ENCODE results near the gene TMEM51. TPM values are rescaled to one million over a fixed set of nuclear protein-coding genes. Genes with fewer than 3 reads are reported as not detected.

TMEM51 gene
- total and polyA plus RNA-seq, 2 of the 13 experiments (the other 11 are each of a cell fraction or from before 2014, with no cell fraction given) = 12.2 to 22.3 TPM

- TSS peak; percentile 11 for BruUV-seq (replicated peaks)
- TF ChIP-seq MAFK (conservative IDR thresholded peaks at IDR 0.05 in 1 of 2, IDR thresholded peaks at IDR 0.05 in 1 of 2; ENCODE audit: low read length in 2 of 2) (no peak), POGK (CRISPR knock-in tag; conservative IDR thresholded peaks at IDR 0.05) (no peak), ZBTB4 (CRISPR knock-in tag; IDR thresholded peaks at IDR 0.05; ENCODE audit: borderline replicate concordance) (0 out of 2 replicates have a peak, but pooled peaks have one; percentile 25), STAT5B (CRISPR knock-in tag; IDR thresholded peaks at IDR 0.05) (no peak), ZC3H13 (CRISPR knock-in tag; IDR thresholded peaks at IDR 0.05) (no peak), ZNF576 (CRISPR knock-in tag; IDR thresholded peaks at IDR 0.05) (no peak), KDM2A (CRISPR knock-in tag; IDR thresholded peaks at IDR 0.05; ENCODE audit: borderline replicate concordance, low read depth) (no peak), RBM22 (optimal IDR thresholded peaks at IDR 0.05; ENCODE audit: low read length) (peak; percentile 17), SP4 (CRISPR knock-in tag; IDR thresholded peaks at IDR 0.05) (no peak), SOX13 (IDR thresholded peaks at IDR 0.05) (no peak), SOX13 (CRISPR knock-in tag; conservative IDR thresholded peaks at IDR 0.05 in 1 of 2, IDR thresholded peaks at IDR 0.05 in 1 of 2) (peak in 1 of 2 experiments; percentile 21; a peak in 2 of 4 replicates), MIER2 (CRISPR knock-in tag; IDR thresholded peaks at IDR 0.05) (no peak), FOSL1 (CRISPR knock-in tag; IDR thresholded peaks at IDR 0.05; ENCODE audit: borderline replicate concordance) (no peak), ZIK1 (CRISPR knock-in tag; IDR thresholded peaks at IDR 0.05; ENCODE audit: borderline replicate concordance, low read depth) (no peak), ATM (IDR thresholded peaks at IDR 0.05; ENCODE audit: borderline replicate concordance) (no peak), EED (CRISPR knock-in tag; IDR thresholded peaks at IDR 0.05) (no peak)
These were observed 19.1 kb downstream of the TMEM51 start for GRCh38 chr1:15172405-15173259.

More at GRCh38 chr1:15172405-15173259, 19.1 kb downstream of the TMEM51 start:
- in situ Hi-C loops (cut with HindIII; ENCODE audit: extremely low pct_ligation_motif_present, low pct_unique_long_range_greater_than_20kb) = no loop called here
- Histone ChIP-seq H3K9me3 (ENCODE audit: low read length) (no peaks in the 10 kb centered on the region), H3K79me2 (ENCODE audit: insufficient read depth, low read length) (peaks cover 75% of the 10 kb centered on the region), H3K4me3 (replicated peaks in 1 of 3; ENCODE audit: insufficient read depth in 1 of 3, low read depth in 2 of 3, low read length in 3 of 3) (peak overlapping the region in 1 of 3 experiments; percentile 28; a peak in 1 of 6 replicates), H2AFZ (ENCODE audit: low read length) (no peak overlapping the region), H4K20me1 (ENCODE audit: insufficient read depth, low read length) (peaks cover 19% of the 10 kb centered on the region), H3K27ac (ENCODE audit: extremely low read length, insufficient read depth, low read length) (peak overlapping the region; percentile 58), H3K27me3 (ENCODE audit: control insufficient read depth in 1 of 2, insufficient read depth in 2 of 2, low read length in 2 of 2) (no peaks in the 10 kb centered on the region), H3K4me1 (ENCODE audit: insufficient read depth, low read length) (peaks cover 74% of the 10 kb centered on the region), H3K4me2 (ENCODE audit: low read depth, low read length) (peak overlapping the region; percentile 66), H3K9ac (ENCODE audit: insufficient read depth, low read depth, low read length) (peak overlapping the region; percentile 34), H3K36me3 (replicated peaks in 1 of 2; ENCODE audit: control insufficient read depth in 1 of 2, insufficient read depth in 2 of 2, low read length in 2 of 2) (no peaks in the 10 kb centered on the region; a peak in 1 of 5 replicates)
- ChIA-PET POLR2A (interaction anchor here (1.6 to 3.3 kb wide), 2 partner anchors 17 to 20 kb away, joined by 4 to 33 read pairs; partner anchors contain the start of gene TMEM51), CTCF (ENCODE audit: low intra/inter-chr PET ratio, low total read pairs) (no interaction called here)
- 34% methylated on average over 15 of the region's 16 CpGs for WGBS (ENCODE audit: low lambda C conversion rate)
- FAIRE-seq (peak; percentile 81), DNase-seq (ENCODE audit: low spot score) (peak; percentile 80), ATAC-seq (peak; percentile 78)
- intact Hi-C loops (cut with micrococcal nuclease; ENCODE audit: unreplicated experiment) = loop anchor here (2.0 kb wide), 1 partner anchor 16 kb away; no protein-coding TSS in a partner anchor
